Loucy (cell line): ENCODE measurements around the gene ADM.
A peak's percentile ranks its signal among the peaks of the same experiment; 100 is the strongest.

ENCODE experiments used
- H2AFZ ChIP-seq: fragments of 200-600 bp; sonication (generic); 2 replicates; pipeline ENCODE4 v1.6.0; 2016; ENCODE audit warnings: antibody characterized with exemption, mild to moderate bottlenecking, low read length, moderate library complexity
- H3F3A ChIP-seq: fragments of 200-600 bp; 2 replicates; pipeline ENCODE4 v1.6.0; 2016; ENCODE audit warnings: antibody characterized with exemption, low read depth, mild to moderate bottlenecking
- H3K27me3 ChIP-seq: fragments of 200-600 bp; sonication (generic); 2 replicates; pipeline ENCODE4 v1.6.1; 2014; ENCODE audit warnings: low read length, mild to moderate bottlenecking; ENCODE audit not compliant: insufficient read depth, poor library complexity, severe bottlenecking
- H3K36me3 ChIP-seq: fragments of 200-600 bp; sonication (generic); 2 replicates; pipeline ENCODE4 v1.6.1; 2016; ENCODE audit warnings: low read length; ENCODE audit not compliant: insufficient read depth
- H3K4me1 ChIP-seq: fragments of 200-600 bp; sonication (generic); 2 replicates; pipeline ENCODE4 v1.5.1; 2014; ENCODE audit warnings: low read length, mild to moderate bottlenecking; ENCODE audit not compliant: insufficient read depth, poor library complexity, severe bottlenecking
- H3K4me2 ChIP-seq: fragments of 200-600 bp; sonication (generic); 2 replicates; pipeline ENCODE4 v1.6.0; 2014; ENCODE audit warnings: antibody characterized with exemption, low read length, low read depth, mild to moderate bottlenecking; ENCODE audit not compliant: poor library complexity, severe bottlenecking
- H3K4me3 ChIP-seq: fragments of 200-600 bp; sonication (generic); 2 replicates; pipeline ENCODE4 v1.5.1; 2014; ENCODE audit warnings: low read length, mild to moderate bottlenecking, mixed read lengths; ENCODE audit not compliant: poor library complexity, severe bottlenecking
- H3K79me2 ChIP-seq: fragments of 200-600 bp; sonication (generic); 2 replicates; pipeline ENCODE4 v1.6.1; 2014; ENCODE audit warnings: low read length; ENCODE audit not compliant: insufficient read depth
- H3K9ac ChIP-seq: fragments of 200-600 bp; sonication (generic); 2 replicates; pipeline ENCODE4 v1.6.0; 2014; ENCODE audit warnings: mild to moderate bottlenecking, low read depth, low read length, moderate library complexity; ENCODE audit not compliant: poor library complexity, severe bottlenecking
- H3K9me2 ChIP-seq: fragments of 200-600 bp; sonication (generic); replicated peaks from 2 replicates; pipeline ENCODE4 v1.6.1; 2016; ENCODE audit warnings: low read depth, low read length, mixed read lengths
- H3K9me3 ChIP-seq: fragments of 200-600 bp; sonication (generic); 2 replicates; pipeline ENCODE4 v1.6.1; 2014; ENCODE audit warnings: mild to moderate bottlenecking, antibody characterized with exemption, low read length, low read depth; ENCODE audit not compliant: insufficient read depth
- H4K20me1 ChIP-seq: fragments of 200-600 bp; sonication (generic); 2 replicates; pipeline ENCODE4 v1.6.0; 2014; ENCODE audit warnings: antibody characterized with exemption, low read length, mild to moderate bottlenecking; ENCODE audit not compliant: insufficient read depth, poor library complexity, severe bottlenecking
- CTCF ChIP-seq: fragments of 200-600 bp; sonication (generic); conservative IDR thresholded peaks from 2 replicates; pipeline ENCODE4 v1.5.1; 2014; ENCODE audit warnings: mild to moderate bottlenecking, antibody characterized with exemption, low read length
- EZH2phosphoT487 ChIP-seq: fragments of 200-600 bp; IDR thresholded peaks from 2 replicates; pipeline ENCODE4 v1.6.1; 2018; ENCODE audit warnings: antibody characterized with exemption, mild to moderate bottlenecking, moderate library complexity, borderline replicate concordance

Gene ADM

GRCh38 chr11:10294290-10294953 is 10.5 kb upstream of the ADM start:
- Histone ChIP-seq H3K4me3 (peak overlapping the region; percentile 84), H3K9me2 (no peaks in the 10 kb centered on the region), H3K4me2 (peak overlapping the region; percentile 87), H3K4me1 (peaks cover 41% of the 10 kb centered on the region), H3K36me3 (no peaks in the 10 kb centered on the region), H3K27me3 (peaks cover 37% of the 10 kb centered on the region), H4K20me1 (no peaks in the 10 kb centered on the region), H3K9ac (peak overlapping the region; percentile 73), H3K79me2 (peaks cover 10% of the 10 kb centered on the region; the same call in 1 of the 2 replicates), H3F3A (0 out of 2 replicates have a peak, but pooled peaks cover 3% of the 10 kb centered on the region), H3K9me3 (no peaks in the 10 kb centered on the region), H2AFZ (peak overlapping the region; percentile 99)
- no peak for TF ChIP-seq CTCF
- no peak for TF ChIP-seq EZH2phosphoT487

- H3K9ac ChIP-seq = peak overlapping the region; percentile 73
- no peak for TF ChIP-seq CTCF
- no peak for TF ChIP-seq EZH2phosphoT487
- H3K79me2 ChIP-seq = peaks cover 10% of the 10 kb centered on the region; the same call in 1 of the 2 replicates
- H3K9me3 ChIP-seq = no peaks in the 10 kb centered on the region
- H3F3A ChIP-seq = 0 out of 2 replicates have a peak, but pooled peaks cover 3% of the 10 kb centered on the region
- peak overlapping the region; percentile 87 for H3K4me2 ChIP-seq
- H3K4me3 ChIP-seq = peak overlapping the region; percentile 84
- H2AFZ ChIP-seq = peak overlapping the region; percentile 99
- no peaks in the 10 kb centered on the region for H3K36me3 ChIP-seq
- no peaks in the 10 kb centered on the region for H4K20me1 ChIP-seq
- no peaks in the 10 kb centered on the region for H3K9me2 ChIP-seq
- H3K4me1 ChIP-seq = peaks cover 41% of the 10 kb centered on the region
- peaks cover 45% of the 10 kb centered on the region for H3K27me3 ChIP-seq
These were observed 9.6 kb upstream of the ADM start for GRCh38 chr11:10295064-10295901.

GRCh38 chr11:10298342-10298741 is 6.5 kb upstream of the ADM start:
- Histone ChIP-seq H3K9ac (no peak overlapping the region), H3K36me3 (no peaks in the 10 kb centered on the region), H3K79me2 (peaks cover 2% of the 10 kb centered on the region; the same call in 1 of the 2 replicates), H3K4me1 (peaks cover 27% of the 10 kb centered on the region), H3K4me2 (no peak overlapping the region), H3K27me3 (peaks cover 75% of the 10 kb centered on the region), H3F3A (0 out of 2 replicates have a peak, but pooled peaks cover 9% of the 10 kb centered on the region), H3K9me2 (no peaks in the 10 kb centered on the region), H2AFZ (no peak overlapping the region), H4K20me1 (no peaks in the 10 kb centered on the region), H3K4me3 (no peak overlapping the region), H3K9me3 (no peaks in the 10 kb centered on the region)
- TF ChIP-seq EZH2phosphoT487 (no peak), CTCF (peak; percentile 34)
